Hematopoietic multipotent progenitor cell treated with erythropoietin and hydrocortisone succinate and interleukin-3 and kit ligand, for 15 days (in vitro differentiated cells): ENCODE data around the gene ATG4B.

Source experiments
- DNase-seq: peaks from one replicate; pipeline ENCODE4 v3.0.0-alpha.2; 2015; ENCODE audit warnings: low spot score

The ATG4B gene

DNA sequence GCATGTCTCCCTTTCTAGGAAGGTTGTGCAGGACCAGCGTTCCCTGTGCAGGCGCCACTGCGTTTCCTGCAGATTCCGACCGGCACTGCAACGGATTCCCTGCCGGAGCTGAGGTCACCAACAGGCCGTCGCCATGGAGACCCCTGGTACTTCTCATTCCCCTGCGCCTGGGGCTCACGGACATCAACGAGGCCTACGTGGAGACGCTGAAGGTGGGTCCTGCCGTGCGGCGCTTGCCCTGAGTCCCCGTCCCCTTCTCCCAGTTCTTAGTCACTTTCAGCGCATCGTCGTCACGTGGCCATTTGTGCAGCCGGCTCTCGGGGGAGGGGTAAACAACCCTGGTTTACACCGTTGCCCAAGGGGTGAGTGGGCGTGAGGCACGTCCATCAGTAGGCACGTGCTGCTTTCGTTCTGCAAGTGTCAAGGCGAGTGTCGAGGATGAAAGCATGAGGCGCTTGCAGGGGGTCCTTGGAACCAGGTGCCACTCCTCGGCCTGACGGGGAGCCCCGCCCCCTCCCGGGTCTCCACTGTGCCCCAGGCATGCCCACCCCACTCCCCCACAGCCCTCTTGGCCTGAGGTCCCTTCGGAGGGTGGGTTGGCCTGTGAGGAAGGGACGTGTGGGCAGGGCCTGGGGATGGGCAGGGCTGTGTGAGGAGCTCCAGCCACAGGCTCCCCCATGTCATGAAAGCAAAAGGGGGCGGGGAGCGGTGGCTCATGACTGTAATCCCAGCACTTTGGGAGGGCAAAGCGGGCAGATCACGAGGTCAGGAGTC, 29.3 kb downstream of the ATG4B start:
- DNase-seq: no peak

- DNase-seq: no peak
These were observed 30.9 kb downstream of the ATG4B start for GRCh38 chr2:241668354-241668753.

DNA sequence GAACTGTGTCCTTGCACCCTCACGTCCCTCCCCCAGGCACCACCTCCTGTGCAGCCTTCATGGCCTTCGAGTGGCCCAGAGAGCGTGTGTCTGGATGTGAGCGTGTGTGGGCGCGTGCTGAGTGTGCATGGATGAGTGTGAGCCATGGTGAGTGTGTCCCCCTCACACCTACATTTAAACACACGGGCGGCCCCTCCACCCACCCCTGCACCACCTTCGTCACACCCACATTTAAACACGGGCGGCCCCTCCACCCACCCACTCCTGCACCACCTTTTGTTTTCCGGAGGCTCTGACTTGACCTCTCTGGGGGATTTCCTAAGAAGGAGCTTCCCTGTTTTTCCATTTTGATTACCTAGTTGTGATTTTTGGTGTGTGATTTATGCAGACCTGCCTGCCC, 31.3 kb downstream of the ATG4B start:
- no peak for DNase-seq

DNA sequence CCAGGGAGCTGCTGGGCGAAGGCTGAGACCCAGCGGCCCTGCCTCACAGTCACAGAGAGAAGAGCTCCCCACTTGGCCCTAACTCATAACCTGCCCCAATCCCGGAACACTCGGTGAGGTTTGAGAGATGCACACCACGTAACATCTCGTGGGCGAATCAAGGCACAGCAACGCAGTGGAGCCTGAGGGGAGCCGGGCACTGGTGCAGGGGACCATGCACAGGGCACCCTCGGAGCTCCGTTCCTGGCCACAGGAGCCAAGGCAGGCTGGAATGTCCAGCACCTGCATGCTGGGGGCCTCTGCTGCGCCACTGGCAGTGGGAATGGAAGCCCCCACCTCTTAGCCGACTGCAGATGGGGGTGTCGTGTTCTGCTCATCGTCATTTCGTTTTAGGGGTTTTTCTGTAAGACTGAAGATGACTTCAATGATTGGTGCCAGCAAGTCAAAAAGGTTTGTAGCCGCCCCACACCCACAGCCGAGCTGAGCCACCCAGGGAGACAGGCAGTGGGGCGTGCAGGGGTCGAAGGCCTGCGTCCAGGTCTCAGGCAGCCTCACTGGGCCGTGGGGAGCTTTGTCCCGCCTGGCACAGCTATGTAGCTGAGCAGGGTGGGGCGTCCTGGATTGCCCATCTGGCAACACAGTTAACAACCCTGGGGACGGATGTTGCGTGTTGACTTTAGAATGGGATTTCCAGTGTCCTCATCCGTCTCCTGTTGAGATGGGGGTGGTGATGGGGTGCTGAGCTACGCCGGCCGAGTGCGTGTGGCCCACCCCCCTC, 33.0 kb downstream of the ATG4B start:
- DNase-seq: no peak

GRCh38 chr2:241671457-241672240, 34.2 kb downstream of the ATG4B start:
- DNase-seq: no peak

GRCh38 chr2:241672243-241673188, 35.0 kb downstream of the ATG4B start:
- no peak for DNase-seq

DNA sequence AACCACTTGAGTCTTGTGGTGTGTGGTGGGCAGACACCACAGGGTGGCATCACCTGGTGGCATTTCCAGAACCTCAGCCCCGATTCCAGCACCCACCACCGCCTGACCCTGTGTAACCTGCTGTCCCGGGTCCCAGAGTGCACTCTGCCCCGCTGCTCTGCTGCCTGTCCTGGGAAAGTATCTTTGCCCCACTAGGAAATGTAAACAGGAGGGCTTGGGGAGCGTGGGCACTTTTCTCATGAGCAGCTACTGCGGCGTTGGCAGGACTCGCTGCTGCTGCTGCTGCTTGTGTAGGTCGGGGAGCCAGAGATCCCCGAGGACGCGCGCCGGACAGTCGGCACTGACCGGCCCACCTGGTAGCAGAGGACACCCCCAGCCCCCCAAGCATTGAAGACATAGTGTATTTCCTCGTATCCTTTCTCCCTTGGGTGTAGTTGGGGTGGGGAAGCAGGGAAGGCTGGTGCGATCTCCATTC, 35.7 kb downstream of the ATG4B start:
- DNase-seq: no peak

GRCh38 chr2:241673797-241674725, 36.6 kb downstream of the ATG4B start:
- DNase-seq: no peak

DNA sequence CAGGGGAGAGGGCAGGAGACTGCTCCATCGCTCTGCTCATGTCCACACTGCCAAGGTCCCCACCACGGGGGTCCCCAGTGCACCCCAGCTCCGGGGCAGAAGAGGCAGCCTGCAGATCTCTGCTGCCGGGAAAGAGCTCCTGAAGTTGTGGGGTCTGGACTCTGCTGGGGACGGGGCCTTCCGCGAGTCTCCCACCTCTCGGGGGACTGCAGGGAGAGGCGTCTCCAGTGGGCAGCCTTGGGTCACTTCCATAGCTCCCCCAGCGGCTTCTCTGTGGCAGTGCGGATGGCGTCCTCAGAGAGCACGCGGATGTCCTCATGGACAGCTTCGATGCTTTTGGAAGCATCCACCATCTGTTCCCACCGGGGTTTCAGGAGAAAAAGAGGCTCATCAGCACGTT, 38.4 kb downstream of the ATG4B start:
- no peak for DNase-seq

DNA sequence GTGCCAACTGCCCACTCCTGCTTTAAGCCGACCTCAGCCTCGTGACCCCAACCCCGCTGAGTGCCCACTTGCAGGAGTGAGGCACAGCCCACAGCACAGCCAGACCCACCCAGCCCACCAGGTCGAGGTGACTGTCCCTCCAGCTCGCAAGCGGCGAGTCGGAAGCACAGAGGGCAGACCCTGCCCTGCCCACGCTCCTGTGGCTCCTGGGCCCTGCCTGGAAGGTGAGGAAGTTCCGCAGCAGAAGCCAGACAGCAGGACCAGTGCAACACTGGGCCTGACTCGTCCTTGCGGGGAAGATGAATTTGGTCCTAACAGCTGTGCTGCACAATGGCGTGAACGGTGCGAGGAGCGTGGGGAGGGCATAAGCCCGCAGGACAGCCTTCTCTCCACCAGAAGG, 39.2 kb downstream of the ATG4B start:
- no peak for DNase-seq

- no peak for DNase-seq
These were observed 39.9 kb downstream of the ATG4B start for GRCh38 chr2:241677392-241677791.

- no peak for DNase-seq
These were observed 40.8 kb downstream of the ATG4B start for GRCh38 chr2:241678307-241678706.

- DNase-seq: no peak
These were observed 41.5 kb downstream of the ATG4B start for GRCh38 chr2:241678784-241679540.

DNA sequence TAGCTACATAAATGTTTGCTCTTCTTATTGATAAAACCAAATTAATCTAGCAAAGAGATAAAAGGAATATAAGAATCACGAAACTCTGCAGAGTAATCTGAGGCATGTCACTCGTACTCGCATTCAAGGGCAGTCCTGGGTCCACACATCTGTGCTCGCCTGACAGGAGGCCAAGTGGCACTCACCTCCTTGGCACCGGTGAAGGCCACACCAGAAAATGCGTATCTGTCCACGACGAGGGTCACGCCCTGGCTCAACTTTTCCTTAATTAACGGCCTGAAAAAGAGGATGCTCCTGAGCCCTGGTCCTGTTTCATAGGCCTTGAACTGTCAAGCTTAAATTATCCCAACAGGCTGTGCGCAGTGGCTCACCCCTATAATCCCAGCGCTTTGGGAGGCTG, 42.6 kb downstream of the ATG4B start:
- DNase-seq: no peak

DNA sequence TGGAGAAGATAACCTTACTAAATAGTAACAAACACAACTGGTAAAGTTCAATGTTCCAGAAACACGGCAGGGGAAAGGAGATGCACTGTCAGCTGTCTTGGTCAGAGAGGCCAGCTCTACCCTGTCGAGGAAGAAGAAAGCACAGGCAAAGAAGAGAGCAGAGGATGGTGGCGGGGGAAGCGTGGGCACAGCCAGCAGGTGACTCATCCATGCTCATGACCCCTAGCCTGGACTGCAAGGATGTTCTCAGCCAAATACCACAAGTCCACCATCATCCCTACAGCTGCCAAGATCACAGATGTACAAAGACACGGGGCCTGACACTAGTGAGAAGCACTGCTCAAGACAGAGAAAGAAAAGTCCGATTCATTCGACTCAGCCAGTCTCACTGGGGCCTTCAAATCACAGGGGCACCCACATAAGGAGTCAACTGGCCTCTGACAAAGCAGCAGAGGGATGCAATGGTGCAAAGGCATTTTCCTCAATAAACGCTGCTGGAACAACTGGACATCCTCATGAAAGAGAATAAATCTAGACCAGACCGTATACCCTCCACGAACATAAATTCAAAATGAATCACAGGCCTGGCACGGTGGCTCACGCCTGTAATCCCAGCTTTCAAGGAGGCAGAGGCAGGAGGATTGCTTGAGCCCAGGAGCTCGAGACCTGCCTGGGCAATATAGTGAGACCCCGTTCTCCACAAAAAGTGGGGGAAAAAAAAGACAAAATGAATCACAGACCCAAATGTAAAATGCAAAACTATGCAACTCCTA, 43.5 kb downstream of the ATG4B start:
- DNase-seq: no peak

- peak; percentile 23 for DNase-seq
These were observed 48.8 kb downstream of the ATG4B start for GRCh38 chr2:241686324-241686649.

DNA sequence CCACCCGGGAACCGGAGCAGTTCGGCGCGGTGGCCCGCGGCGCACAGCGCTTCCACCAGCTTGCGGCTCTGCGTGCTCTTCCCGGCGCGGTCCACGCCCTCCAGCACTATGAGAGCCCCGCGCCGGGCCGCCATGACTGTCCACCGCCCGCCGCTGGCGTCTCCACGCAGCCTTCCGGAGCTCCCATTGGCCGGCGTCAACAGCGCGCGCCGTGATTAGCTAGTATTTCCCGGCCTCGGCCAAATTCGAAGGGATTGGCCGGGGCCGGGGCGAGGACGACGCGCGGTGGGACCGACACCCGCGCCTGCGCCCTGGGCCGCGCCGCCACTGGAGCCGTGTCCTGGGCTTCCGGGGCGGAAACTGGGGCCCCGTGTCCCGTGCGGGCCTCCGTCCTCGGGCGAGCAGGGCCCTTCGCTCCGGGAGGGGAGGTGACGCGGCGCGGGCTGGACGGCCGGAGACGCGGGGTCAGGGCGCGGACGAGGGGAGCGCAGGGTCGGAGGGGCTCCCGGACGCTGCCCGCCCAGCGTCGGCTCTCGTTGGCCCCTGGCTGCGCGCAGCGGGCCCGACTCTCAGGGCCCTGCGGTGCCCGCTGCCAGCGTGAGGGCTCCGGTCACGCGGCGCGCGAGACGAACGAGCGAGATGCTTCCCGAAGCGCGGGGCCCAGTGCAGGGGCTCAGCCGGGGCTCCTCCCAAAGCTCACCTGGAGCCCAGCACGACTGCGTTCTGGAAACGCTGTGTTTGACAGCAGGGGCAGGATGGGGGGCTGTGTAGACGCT, 49.3 kb downstream of the ATG4B start, which contains the start of gene DTYMK:
TSS of gene DTYMK (minus strand) at position 166 of the 776 bp plus-strand sequence. CDS start at position 134, 32 bp downstream.
- peak; percentile 96 for DNase-seq

- DNase-seq: no peak
These were observed 51.8 kb downstream of the ATG4B start for GRCh38 chr2:241689306-241689705.
